ENCODE results near the gene SCAMP3. TPM values are rescaled to one million over a fixed set of nuclear protein-coding genes. Genes with fewer than 3 reads are reported as not detected.

The SCAMP3 gene
- total and polyA plus RNA-seq, 2 of the 4 experiments (the other 2 are of a cell fraction) = 30.5 to 118 TPM

DNA sequence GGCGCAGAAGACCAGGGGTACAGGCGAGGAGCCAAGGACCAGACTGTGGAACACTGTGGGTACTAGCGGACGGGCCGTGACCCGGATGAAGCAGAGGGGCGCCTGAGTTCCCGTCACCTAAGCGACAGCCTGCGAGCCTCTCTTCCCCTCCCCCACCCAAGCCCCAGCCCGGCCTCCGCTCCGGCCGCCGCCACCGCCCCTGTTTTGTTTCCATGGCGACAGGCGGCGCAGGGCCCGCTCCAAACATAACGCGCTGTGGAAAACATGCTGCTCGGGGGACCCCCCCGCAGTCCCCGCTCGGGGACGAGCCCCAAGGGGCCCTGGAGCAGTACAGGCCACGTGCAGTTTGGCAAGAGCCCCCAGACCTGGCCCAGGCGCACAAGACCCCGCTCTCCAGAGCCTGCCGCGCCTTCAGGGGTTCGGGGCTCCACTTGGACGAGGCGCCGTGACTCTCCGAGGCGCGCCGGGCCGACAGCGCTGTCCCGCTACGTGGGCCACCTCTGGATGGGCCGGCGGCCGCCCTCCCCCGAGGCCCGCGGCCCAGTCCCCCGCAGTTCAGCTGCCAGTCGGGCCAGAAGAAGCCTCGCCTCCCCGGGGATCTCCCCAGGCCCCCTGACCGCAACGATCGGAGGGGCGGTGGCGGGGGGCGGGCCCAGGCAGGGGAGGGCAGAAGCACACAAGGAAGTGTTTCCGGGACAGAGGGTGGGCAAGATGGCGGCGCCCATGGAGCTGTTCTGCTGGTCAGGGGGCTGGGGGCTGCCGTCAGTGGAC, 53.4 kb downstream of the SCAMP3 start, which contains the start of gene MTX1:
Gene MTX1, plus strand, starts transcription at position 155 of the 771 bp plus-strand sequence. Its CDS starts 110 bp downstream, at position 265.
- peak; percentile 68 for DNase-seq
- H3K4me1 ChIP-seq (ENCODE audit: control insufficient read depth, insufficient read depth, low read length) = peaks cover 15% of the 10 kb centered on the region
- peak within 1 kb of the TSS; percentile 98 for H3K14ac ChIP-seq (replicated peaks; ENCODE audit: low read depth, low read length)
- H4K8ac ChIP-seq (ENCODE audit: low read depth in 2 of 2, low read length in 2 of 2) = peak within 1 kb of the TSS; percentile 99 to 100
- ATAC-seq (ENCODE audit: low read depth) = peak; percentile 88
- peak within 1 kb of the TSS; percentile 74 for H2BK5ac ChIP-seq (ENCODE audit: low read depth, low read length, poor library complexity, severe bottlenecking)
- no TSS peak for BruUV-seq (replicated peaks)
- no peaks in the 10 kb centered on the region for H4K20me1 ChIP-seq (ENCODE audit: insufficient read depth, low read length)
- peak within 1 kb of the TSS; percentile 74 for H3K18ac ChIP-seq (ENCODE audit: low read depth, low read length)
- peaks cover 5% of the 10 kb centered on the region; the same call in 1 of the 2 replicates for H3K36me3 ChIP-seq (ENCODE audit: control insufficient read depth, insufficient read depth, low read length)
- no peaks in the 10 kb centered on the region for H3K9me3 ChIP-seq (ENCODE audit: control insufficient read depth, insufficient read depth, low read length)
- TF ChIP-seq BHLHE40 (IDR thresholded peaks at IDR 0.05; ENCODE audit: low read depth, low read length) (peak; percentile 39; the same call in 1 of the 2 replicates), MXI1 (IDR thresholded peaks at IDR 0.05; ENCODE audit: borderline replicate concordance, low read depth, low read length) (peak; percentile 85), FOS (IDR thresholded peaks at IDR 0.05; ENCODE audit: low read depth, low read length) (no peak), RFX5 (IDR thresholded peaks at IDR 0.05; ENCODE audit: low read depth, low read length) (no peak), CEBPB (IDR thresholded peaks at IDR 0.05; ENCODE audit: low read depth, low read length) (no peak), MAZ (IDR thresholded peaks at IDR 0.05; ENCODE audit: borderline replicate concordance, low read depth, low read length) (peak; percentile 47; the same call in 1 of the 2 replicates), USF2 (IDR thresholded peaks at IDR 0.05; ENCODE audit: low read depth, low read length) (no peak), POLR2A (IDR thresholded peaks at IDR 0.05; ENCODE audit: low read depth, low read length) (peak; percentile 89), RCOR1 (IDR thresholded peaks at IDR 0.05; ENCODE audit: insufficient replicate concordance, low read length) (no peak)
- H2BK20ac ChIP-seq (ENCODE audit: low read depth, low read length) = no peak within 1 kb of the TSS; the same call in 1 of the 2 replicates
- H4K5ac ChIP-seq (ENCODE audit: low read depth, low read length) = peak within 1 kb of the TSS; percentile 100
- peak within 1 kb of the TSS; percentile 89 for H2AFZ ChIP-seq (replicated peaks; ENCODE audit: low read length, poor library complexity)
- ChIA-PET CTCF (interaction anchor here (2.0 kb wide), 1 partner anchor 36 kb away, joined by 6 read pairs; the partner anchor contains the start of gene KRTCAP2), POLR2A (ENCODE audit: unreplicated experiment) (no interaction called here)
- peak within 1 kb of the TSS; percentile 98 for H3K4ac ChIP-seq (ENCODE audit: low read depth, low read length)
- H3K27ac ChIP-seq (ENCODE audit: insufficient read depth, low read length) = peak within 1 kb of the TSS; percentile 86
- 0% methylated on average over 42 of the region's 64 CpGs; no CpG with 5 or more reads in 1 of the 2 experiments for WGBS, 2 experiments (ENCODE audit: extremely low coverage in 2 of 2, insufficient read length in 1 of 2)
- peak within 1 kb of the TSS; percentile 61; the same call in 1 of the 3 replicates for H2BK15ac ChIP-seq (ENCODE audit: low read depth, low read length)
- intact Hi-C loops (cut with micrococcal nuclease) = loop anchor here (1.0 to 10.0 kb wide), 3 partner anchors 33 to 386 kb away; partner anchors contain the start of gene RUSC1
- peak within 1 kb of the TSS; percentile 99 for H3K9ac ChIP-seq (ENCODE audit: low read depth, low read length)
- peak within 1 kb of the TSS; percentile 77 for H2BK120ac ChIP-seq (ENCODE audit: low read depth, low read length)
- peak within 1 kb of the TSS; percentile 87 for H3K23ac ChIP-seq (ENCODE audit: low read depth, low read length)
- peak within 1 kb of the TSS; percentile 100 for H3K4me2 ChIP-seq (ENCODE audit: low read depth, low read length)
- peak within 1 kb of the TSS; percentile 95 for H2AK5ac ChIP-seq (ENCODE audit: low read depth, low read length)
- peak within 1 kb of the TSS; percentile 99 for H2AK9ac ChIP-seq (replicated peaks; ENCODE audit: low read depth, low read length, poor library complexity)
- no peaks in the 10 kb centered on the region for H3K27me3 ChIP-seq (ENCODE audit: control insufficient read depth, insufficient read depth, low read length)
- peak within 1 kb of the TSS; percentile 87 for H4K91ac ChIP-seq (ENCODE audit: insufficient read depth, low read depth, low read length)
- dilution Hi-C loops (cut with HindIII; ENCODE audit: low sequenced_read_pairs, unreplicated experiment) = no loop called here
- peaks cover 6% of the 10 kb centered on the region; the same call in 1 of the 2 replicates for H3K9me1 ChIP-seq (ENCODE audit: insufficient read depth, low read length)
- in situ Hi-C loops (cut with MboI; ENCODE audit: low sequenced_read_pairs) = no loop called here
- peak within 1 kb of the TSS; percentile 85 for H3K56ac ChIP-seq (ENCODE audit: extremely low read depth, insufficient read depth, low read length)
- peak within 1 kb of the TSS; percentile 100 for H3K4me3 ChIP-seq (ENCODE audit: insufficient read depth, low read depth, low read length)
- peaks cover 13 to 24% of the 10 kb centered on the region in 2 experiments for H3K79me1 ChIP-seq (ENCODE audit: low read depth in 1 of 2, low read length in 2 of 2)
